Ascending aorta (tissue), 2 donors: ENCODE results near the gene KLHL2. TPM values are rescaled to one million over a fixed set of nuclear protein-coding genes. Genes with fewer than 3 reads are reported as not detected.

Experiments used
- DNase-seq, 2 donors: peaks; one replicate each; pipeline ENCODE4 v3.0.0-alpha.2; 2019; ENCODE audit warnings: low spot score in 2 of 2
- H3K27ac ChIP-seq, 2 donors: fragments of 200-600 bp; sonication (generic); one replicate each; pipeline ENCODE4 v1.5.1; 2016 to 2017; ENCODE audit warnings: mild to moderate bottlenecking in 1 of 2
- H3K27me3 ChIP-seq: fragments of 200-600 bp; sonication (generic); one replicate; pipeline ENCODE4 v1.5.1; 2017
- H3K36me3 ChIP-seq, 2 donors: fragments of 200-600 bp; sonication (generic); one replicate each; pipeline ENCODE4 v1.5.1; 2016
- H3K4me1 ChIP-seq, 2 donors: fragments of 200-600 bp; sonication (generic); one replicate each; pipeline ENCODE4 v1.5.1; 2016 to 2017; ENCODE audit warnings: mild to moderate bottlenecking in 1 of 2
- H3K4me3 ChIP-seq, 2 donors: fragments of 200-600 bp; sonication (generic); one replicate each; pipeline ENCODE4 v1.5.1; 2016 to 2017; ENCODE audit warnings: mild to moderate bottlenecking in 1 of 2
- H3K9me3 ChIP-seq, 2 donors: fragments of 200-600 bp; sonication (generic); one replicate each; pipeline ENCODE4 v1.5.1; 2016
- intact Hi-C: fragments of 100-400 bp; cut with DNase I; formaldehyde crosslinking; loops from one replicate; pipeline ENCODE4 v1.15.1; 2023
- total RNA-seq: library from RNA; depleted of rRNA; stranded (reverse); fragments of >200 nt; gene quantifications from one replicate; pipeline ENCODE4 v1.1.0, GENCODE V29; 2016
- TF ChIP-seq, protein P1 (sequence below), 3 experiments: fragments of 200-600 bp in 2 of 3; fragments of 450-650 bp in 1 of 3; sonication (generic) in 2 of 3; IDR thresholded peaks; one replicate each; pipeline ENCODE4 v1.5.1; 2016 to 2019; ENCODE audit warnings: antibody characterized with exemption in 3 of 3, mild to moderate bottlenecking in 1 of 3, moderate library complexity in 1 of 3

KLHL2 gene
- total RNA-seq, 1 donor from 2014 or later: 0.96 TPM

DNA sequence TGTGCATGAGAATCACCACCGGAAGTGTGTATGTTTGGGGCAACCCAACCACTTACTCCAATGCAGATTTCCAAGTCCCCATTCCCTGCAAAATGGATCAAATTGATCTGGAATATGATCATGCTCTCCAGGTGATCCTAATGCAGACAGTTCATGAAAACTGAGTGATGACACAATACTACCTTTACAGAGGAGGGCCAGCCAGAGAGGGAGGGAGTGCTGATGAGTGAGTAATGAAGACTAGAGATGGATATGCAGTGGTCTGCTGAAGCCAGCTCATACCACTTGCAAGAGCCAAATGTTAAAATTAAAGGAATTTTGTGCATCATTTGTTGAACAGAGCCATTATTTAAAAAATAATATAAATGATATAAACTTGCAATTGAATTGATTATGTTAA is 161.2 kb downstream of the KLHL2 start:
- Histone ChIP-seq H3K27me3 (no peaks in the 10 kb centered on the region), H3K36me3 (no peaks in the 10 kb centered on the region), H3K4me3 (no peak overlapping the region), H3K9me3 (no peaks in the 10 kb centered on the region), H3K27ac (no peak overlapping the region), H3K4me1 (no peaks in the 10 kb centered on the region)
- intact Hi-C loops: no loop called here
- no peak for DNase-seq
- TF ChIP-seq, protein P1, sequence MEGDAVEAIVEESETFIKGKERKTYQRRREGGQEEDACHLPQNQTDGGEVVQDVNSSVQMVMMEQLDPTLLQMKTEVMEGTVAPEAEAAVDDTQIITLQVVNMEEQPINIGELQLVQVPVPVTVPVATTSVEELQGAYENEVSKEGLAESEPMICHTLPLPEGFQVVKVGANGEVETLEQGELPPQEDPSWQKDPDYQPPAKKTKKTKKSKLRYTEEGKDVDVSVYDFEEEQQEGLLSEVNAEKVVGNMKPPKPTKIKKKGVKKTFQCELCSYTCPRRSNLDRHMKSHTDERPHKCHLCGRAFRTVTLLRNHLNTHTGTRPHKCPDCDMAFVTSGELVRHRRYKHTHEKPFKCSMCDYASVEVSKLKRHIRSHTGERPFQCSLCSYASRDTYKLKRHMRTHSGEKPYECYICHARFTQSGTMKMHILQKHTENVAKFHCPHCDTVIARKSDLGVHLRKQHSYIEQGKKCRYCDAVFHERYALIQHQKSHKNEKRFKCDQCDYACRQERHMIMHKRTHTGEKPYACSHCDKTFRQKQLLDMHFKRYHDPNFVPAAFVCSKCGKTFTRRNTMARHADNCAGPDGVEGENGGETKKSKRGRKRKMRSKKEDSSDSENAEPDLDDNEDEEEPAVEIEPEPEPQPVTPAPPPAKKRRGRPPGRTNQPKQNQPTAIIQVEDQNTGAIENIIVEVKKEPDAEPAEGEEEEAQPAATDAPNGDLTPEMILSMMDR (IDR thresholded peaks at IDR 0.05): no peak

DNA sequence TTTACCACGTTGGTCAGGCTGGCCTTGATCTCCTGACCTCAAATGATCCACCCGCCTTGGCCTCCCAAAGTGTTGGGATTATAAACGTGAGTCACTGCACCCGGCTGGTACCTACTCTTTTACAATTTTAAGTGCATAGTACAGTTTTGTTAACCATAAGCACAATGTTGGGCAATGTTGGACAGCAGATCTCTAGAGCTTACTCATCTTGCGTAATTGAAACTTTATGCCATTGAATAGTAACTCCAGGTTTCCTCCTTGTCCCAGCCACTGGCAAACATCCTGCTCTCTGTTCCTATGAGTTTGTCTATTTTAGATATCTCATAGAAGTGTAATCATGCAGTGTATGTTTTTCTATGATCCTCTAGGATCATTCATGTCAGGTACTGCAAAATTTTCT is 162.2 kb downstream of the KLHL2 start:
- Histone ChIP-seq H3K4me1 (no peaks in the 10 kb centered on the region), H3K27me3 (no peaks in the 10 kb centered on the region), H3K4me3 (no peak overlapping the region), H3K9me3 (peaks cover 0 to 8% of the 10 kb centered on the region in 2 donors), H3K36me3 (no peaks in the 10 kb centered on the region), H3K27ac (no peak overlapping the region)
- DNase-seq: no peak
- intact Hi-C loops: no loop called here
- TF ChIP-seq, protein P1 (IDR thresholded peaks at IDR 0.05): no peak

DNA sequence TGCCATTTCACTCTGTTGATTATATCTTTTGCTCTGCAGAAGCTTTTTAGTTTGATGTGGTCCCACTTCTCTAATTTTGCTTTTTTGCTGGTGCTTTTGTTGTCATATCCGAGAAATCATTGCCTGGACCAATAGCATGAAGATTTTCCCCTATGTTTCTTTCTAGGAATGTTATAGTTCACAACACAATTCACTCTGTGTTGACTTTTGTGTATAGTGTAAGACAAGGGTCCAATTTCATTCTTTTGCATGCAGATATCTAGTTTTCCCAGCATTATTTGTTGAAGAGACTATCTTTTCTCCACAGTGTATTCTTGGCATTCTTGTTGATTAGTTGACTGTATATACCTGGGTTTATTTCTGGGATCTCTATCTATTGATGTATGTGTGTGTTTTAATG is 163.2 kb downstream of the KLHL2 start:
- no peak for DNase-seq
- intact Hi-C loops: no loop called here
- Histone ChIP-seq H3K9me3 (peaks cover 0 to 9% of the 10 kb centered on the region in 2 donors), H3K27me3 (no peaks in the 10 kb centered on the region), H3K27ac (no peak overlapping the region), H3K36me3 (no peaks in the 10 kb centered on the region), H3K4me1 (no peaks in the 10 kb centered on the region), H3K4me3 (no peak overlapping the region)
- TF ChIP-seq, protein P1 (IDR thresholded peaks at IDR 0.05): no peak

Other genes starting within 250 kb of the KLHL2 start
- gene TRIM61, start 229.9 kb upstream of the KLHL2 start, total RNA-seq: not detected
- gene TRIM60, start 175.6 kb upstream of the KLHL2 start, total RNA-seq: not detected
- not detected for gene TRIM75, start 153.7 kb upstream of the KLHL2 start, total RNA-seq
- 15.4 TPM for gene TMEM192, start 94.7 kb upstream of the KLHL2 start, total RNA-seq
- gene MSMO1, start 120.1 kb downstream of the KLHL2 start, total RNA-seq: 3.6 TPM
- gene CPE, start 171.4 kb downstream of the KLHL2 start, total RNA-seq: 199 TPM